GM12873 (cell line): ENCODE data around the gene PGLYRP3.

Experiments used
- TF ChIP-seq, protein P1 (sequence below): IDR thresholded peaks from 2 replicates; pipeline ENCODE4 v1.5.1; 2012; ENCODE audit warnings: low read depth, mild to moderate bottlenecking, moderate library complexity, low read length, control low read depth; ENCODE audit not compliant: insufficient read depth; ENCODE audit errors: missing control alignments

PGLYRP3 gene

DNA sequence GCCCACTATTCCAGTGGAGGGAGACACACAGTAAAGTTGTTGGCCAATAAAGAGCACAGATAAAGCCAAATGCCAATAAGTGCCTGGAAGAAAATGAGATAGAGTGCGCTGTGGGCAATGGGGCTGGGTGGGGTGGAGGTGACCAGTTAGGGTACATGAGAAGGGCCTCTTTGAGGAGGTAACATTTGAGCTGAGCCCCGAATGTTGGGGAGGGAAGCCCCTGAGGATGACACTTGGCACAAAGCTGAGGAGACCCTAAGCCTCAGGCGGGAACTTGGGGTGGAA lies 45.9 kb upstream of the PGLYRP3 start:
- TF ChIP-seq, protein P1, sequence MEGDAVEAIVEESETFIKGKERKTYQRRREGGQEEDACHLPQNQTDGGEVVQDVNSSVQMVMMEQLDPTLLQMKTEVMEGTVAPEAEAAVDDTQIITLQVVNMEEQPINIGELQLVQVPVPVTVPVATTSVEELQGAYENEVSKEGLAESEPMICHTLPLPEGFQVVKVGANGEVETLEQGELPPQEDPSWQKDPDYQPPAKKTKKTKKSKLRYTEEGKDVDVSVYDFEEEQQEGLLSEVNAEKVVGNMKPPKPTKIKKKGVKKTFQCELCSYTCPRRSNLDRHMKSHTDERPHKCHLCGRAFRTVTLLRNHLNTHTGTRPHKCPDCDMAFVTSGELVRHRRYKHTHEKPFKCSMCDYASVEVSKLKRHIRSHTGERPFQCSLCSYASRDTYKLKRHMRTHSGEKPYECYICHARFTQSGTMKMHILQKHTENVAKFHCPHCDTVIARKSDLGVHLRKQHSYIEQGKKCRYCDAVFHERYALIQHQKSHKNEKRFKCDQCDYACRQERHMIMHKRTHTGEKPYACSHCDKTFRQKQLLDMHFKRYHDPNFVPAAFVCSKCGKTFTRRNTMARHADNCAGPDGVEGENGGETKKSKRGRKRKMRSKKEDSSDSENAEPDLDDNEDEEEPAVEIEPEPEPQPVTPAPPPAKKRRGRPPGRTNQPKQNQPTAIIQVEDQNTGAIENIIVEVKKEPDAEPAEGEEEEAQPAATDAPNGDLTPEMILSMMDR, result no peak

DNA sequence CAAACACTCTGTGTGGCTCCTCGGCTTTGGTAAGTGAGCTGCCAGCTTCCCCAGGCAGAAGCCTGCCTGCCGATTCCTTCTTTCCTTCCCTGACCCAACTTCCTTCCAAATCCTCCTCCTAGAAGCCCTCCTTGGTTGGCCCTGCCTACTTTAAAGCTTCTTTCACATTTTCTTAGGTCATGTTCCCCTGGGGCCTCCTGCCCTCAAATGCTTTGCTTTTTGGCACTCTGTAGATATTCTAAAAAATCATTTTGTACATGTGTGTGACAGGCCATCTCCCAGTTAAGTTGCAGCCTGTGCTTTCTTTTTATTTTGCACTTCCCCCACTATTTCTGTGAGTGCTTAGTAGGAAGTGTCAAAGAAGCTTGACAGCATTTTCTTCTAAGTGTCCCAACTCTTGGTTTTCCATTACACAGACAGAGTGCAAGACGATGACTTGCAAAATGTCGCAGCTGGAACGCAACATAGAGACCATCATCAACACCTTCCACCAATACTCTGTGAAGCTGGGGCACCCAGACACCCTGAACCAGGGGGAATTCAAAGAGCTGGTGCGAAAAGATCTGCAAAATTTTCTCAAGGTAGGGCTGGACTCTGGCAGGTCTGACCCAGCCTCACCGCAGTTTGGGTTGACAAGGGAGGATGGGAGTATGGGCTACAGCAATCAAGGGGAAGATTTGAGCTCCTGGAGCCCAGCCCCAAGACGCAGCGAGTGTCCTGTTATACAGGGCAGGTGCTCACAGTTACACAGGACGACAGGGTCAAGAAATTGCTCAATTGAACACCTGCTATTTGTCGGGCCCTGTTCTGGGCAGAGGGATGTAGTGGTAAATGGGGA lies 45.3 kb upstream of the PGLYRP3 start, which contains the start of gene S100A9:
S100A9 (plus strand) TSS at position 2 of the 838 bp plus-strand sequence; CDS start at position 432, 430 bp downstream.
- TF ChIP-seq, protein P1, result no peak

DNA sequence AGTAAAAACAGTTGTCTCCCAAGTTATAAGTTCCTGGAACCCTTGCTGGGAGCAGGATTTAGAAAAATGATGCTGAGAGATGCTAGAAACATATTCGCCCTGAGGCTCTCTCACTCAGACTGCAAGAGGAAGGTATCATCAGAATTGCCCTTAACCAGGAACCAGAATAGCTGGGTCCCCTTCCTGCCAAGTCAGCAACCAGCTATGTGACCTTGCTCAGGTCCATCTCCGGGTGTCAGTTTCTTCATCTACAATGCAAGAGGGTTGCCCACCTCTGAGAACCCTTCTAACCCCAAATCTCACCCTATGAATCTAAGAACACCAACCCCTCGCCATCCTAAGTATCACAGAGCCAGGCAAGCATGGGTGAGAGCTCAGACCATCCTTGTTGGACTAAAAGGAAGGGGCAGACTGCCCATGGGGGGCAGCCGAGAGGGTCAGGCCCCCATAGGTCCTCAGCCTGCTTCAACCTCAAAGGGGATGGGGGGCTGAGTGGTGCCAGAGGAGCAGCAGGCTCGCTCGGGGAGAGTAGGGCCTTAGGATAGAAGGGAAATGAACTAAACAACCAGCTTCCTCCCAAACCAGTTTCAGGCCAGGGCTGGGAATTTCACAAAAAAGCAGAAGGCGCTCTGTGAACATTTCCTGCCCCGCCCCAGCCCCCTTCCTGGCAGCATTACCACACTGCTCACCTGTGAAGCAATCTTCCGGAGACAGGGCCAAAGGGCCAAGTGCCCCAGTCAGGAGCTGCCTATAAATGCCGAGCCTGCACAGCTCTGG lies 44.5 kb upstream of the PGLYRP3 start:
- TF ChIP-seq, protein P1, result no peak

DNA sequence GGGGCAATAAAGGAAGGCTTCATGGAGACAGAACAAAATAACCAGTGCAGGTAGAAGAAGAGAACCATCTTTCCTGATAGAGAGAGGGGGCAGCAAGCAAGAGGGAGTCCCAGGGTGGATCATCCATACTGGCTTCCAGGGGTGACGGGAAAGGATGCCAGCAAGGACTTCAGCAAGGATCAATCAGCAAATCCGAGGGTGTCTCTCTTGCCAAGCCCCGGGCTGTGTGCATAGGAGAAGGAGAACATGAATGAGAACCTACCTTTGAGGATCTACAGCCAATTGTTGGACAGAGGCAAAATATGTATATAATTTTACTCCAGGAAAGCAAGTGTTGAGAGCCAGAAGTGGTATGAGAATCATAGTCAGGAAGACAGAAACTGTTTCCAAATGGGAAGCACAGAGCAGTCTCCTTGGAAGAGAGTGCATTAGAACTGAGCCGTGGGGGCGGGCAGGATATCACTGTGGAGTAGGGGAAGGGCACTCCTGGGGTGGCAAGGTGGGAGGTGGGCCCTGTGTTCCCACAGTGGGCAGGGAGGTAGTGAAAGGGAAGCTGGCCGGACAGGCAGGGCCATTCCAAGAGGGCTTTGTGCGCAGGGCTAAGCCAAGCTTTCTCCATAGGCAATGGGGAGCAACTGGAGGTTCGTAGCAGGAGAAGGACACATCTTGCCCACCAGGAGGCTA lies 43.8 kb upstream of the PGLYRP3 start:
- TF ChIP-seq, protein P1, result no peak

DNA sequence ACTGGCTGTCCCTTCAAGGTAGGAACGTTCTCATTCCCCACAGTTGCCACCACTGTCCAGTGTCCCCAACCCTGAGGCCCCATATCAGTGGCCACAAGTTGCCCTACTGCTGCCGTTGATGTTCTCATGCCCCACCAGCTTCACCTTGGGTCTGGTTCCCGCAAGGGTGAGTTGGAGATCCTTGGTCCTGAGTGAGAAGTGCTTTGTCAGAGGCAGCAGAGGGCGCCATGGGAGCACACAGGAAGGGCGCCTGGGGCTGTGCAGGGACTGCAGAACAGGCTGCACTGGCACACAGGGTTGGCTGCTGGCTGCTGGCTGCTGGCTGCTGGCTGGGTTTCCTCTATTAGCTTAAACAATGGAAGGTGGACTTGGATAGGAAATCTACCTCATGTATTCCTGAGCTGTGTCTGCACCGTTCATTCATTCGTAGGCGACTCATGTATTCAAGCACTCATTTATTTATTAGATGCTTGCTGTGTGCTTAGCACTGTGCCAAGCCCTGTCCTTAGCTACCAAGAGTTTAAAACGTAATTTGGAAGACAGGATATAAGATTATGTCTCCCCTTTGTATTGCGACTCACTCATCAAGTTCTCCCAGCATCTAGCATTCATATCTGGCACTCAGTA lies 42.8 kb upstream of the PGLYRP3 start:
- TF ChIP-seq, protein P1, result peak; percentile 79

DNA sequence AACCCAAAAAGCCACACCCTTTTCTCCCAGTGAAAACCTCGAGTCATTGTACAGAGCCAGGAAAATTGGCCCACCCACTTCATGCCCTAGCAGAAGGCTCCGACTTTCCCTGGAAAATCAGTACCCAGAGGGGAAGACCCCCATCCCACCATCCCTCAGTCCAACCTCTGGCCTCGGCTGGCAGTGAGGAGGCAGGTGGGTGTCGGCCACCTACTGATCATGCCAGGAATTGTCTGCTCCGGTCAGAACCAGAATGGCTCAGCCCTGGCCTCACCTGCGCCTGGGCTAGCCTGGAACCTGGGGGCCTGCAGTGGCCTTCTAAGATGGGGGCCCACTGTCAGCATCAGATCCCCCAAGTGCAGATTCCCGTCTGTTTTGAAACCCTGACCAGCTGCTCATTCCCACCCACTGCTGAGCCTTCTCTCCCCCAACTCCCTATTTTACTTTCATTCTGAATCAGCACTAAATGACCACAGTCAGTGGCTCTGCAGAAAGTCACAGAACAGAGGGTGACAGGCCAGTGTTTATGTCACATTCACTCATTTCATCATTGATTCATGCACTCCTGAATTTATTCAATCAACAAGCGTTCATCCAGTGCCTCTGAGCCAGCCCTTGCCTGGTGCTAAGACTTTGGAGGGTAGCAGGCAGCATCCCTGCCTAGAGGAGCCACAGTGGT lies 41.9 kb upstream of the PGLYRP3 start:
- TF ChIP-seq, protein P1, result peak; percentile 9
